ENCODE results near the gene CCDC15.
"Not testable (repeated sequence)": the region's sequence is repeated elsewhere in the genome, so short reads cannot be mapped to it uniquely, and the experiment has no call there.

The CCDC15 gene

GRCh38 chr11:125016413-125016812, 62.4 kb downstream of the CCDC15 start:
- no peak for DNase-seq

- no peak for DNase-seq
These were observed 66.3 kb downstream of the CCDC15 start for GRCh38 chr11:125020342-125020741.

GRCh38 chr11:125022551-125022950, 68.5 kb downstream of the CCDC15 start:
- no peak for DNase-seq

GRCh38 chr11:125025968-125026367, 72.0 kb downstream of the CCDC15 start:
- DNase-seq = no peak

- not testable (repeated sequence) for DNase-seq
These were observed 75.4 kb downstream of the CCDC15 start for GRCh38 chr11:125029431-125029830.

GRCh38 chr11:125036933-125037332, 82.9 kb downstream of the CCDC15 start:
- no peak for DNase-seq

GRCh38 chr11:125049164-125049792, 95.3 kb downstream of the CCDC15 start:
- no peak for DNase-seq

- DNase-seq = no peak
These were observed 98.0 kb downstream of the CCDC15 start for GRCh38 chr11:125052047-125052446.

- no peak for DNase-seq
These were observed 99.2 kb downstream of the CCDC15 start for GRCh38 chr11:125053167-125053566.

GRCh38 chr11:125055107-125055715, 101.2 kb downstream of the CCDC15 start:
- DNase-seq = no peak

- not testable (repeated sequence) for DNase-seq
These were observed 102.1 kb downstream of the CCDC15 start for GRCh38 chr11:125056111-125056510.

GRCh38 chr11:125056931-125057692, 103.1 kb downstream of the CCDC15 start:
- DNase-seq = no peak

GRCh38 chr11:125057693-125058016, 103.7 kb downstream of the CCDC15 start:
- DNase-seq = no peak

- DNase-seq = no peak
These were observed 107.3 kb downstream of the CCDC15 start for GRCh38 chr11:125061281-125061680.

GRCh38 chr11:125062218-125062930, 108.4 kb downstream of the CCDC15 start:
- DNase-seq = no peak

GRCh38 chr11:125062931-125063428, 109.0 kb downstream of the CCDC15 start, which contains the start of gene SLC37A2:
Gene SLC37A2, plus strand, starts transcription at chr11:125063305. Its CDS starts 63 bp downstream, at chr11:125063368.
- DNase-seq = peak; percentile 20

- no peak for DNase-seq
These were observed 109.5 kb downstream of the CCDC15 start for GRCh38 chr11:125063429-125064043.

GRCh38 chr11:125064070-125064469, 110.1 kb downstream of the CCDC15 start:
- DNase-seq = no peak

- no peak for DNase-seq
These were observed 114.4 kb downstream of the CCDC15 start for GRCh38 chr11:125068368-125068767.

GRCh38 chr11:125069008-125069407, 115.0 kb downstream of the CCDC15 start:
- DNase-seq = no peak

GRCh38 chr11:125069796-125070195, 115.8 kb downstream of the CCDC15 start:
- no peak for DNase-seq

GRCh38 chr11:125070699-125071254, 116.8 kb downstream of the CCDC15 start:
- DNase-seq = no peak
